Measurements from ENCODE around the gene SWSAP1. TPM values are rescaled to one million over a fixed set of nuclear protein-coding genes. Genes with fewer than 3 reads are reported as not detected.

Gene SWSAP1
- total RNA-seq, 1 experiment from 2014 or later: 2.5 TPM

- RAD21 ChIA-PET (ENCODE audit: low non-redundant PET in 1 of 2, low total read pairs in 2 of 2, uncharacterized antibody in 2 of 2, unreplicated experiment in 2 of 2): no interaction called here
- H3K27me3 ChIP-seq (ENCODE audit: insufficient read depth, low read length): no peaks in the 10 kb centered on the region
- no peak overlapping the region for H2AFZ ChIP-seq (ENCODE audit: low read depth, low read length, poor library complexity, severe bottlenecking)
- no peak overlapping the region for H3K9ac ChIP-seq (ENCODE audit: low read length)
- no peak overlapping the region for H3K4me2 ChIP-seq (ENCODE audit: low read length)
- BruUV-seq (replicated peaks): no TSS peak
- no peak overlapping the region for H3K27ac ChIP-seq (ENCODE audit: low read depth, low read length)
- H3K36me3 ChIP-seq (ENCODE audit: control insufficient read depth in 1 of 2, insufficient read depth in 2 of 2, low read length in 2 of 2): no peaks in the 10 kb centered on the region; a peak in 1 of 4 replicates
- ATAC-seq (no peak), DNase-seq (ENCODE audit: low read depth, low spot score) (no peak)
- H4K20me1 ChIP-seq (ENCODE audit: insufficient read depth): no peaks in the 10 kb centered on the region
- H3K9me2 ChIP-seq (ENCODE audit: insufficient read depth): no peaks in the 10 kb centered on the region
- peaks cover 5 to 26% of the 10 kb centered on the region in 2 experiments; a peak in 3 of 4 replicates for H3K4me1 ChIP-seq (ENCODE audit: control insufficient read depth in 1 of 2, insufficient read depth in 2 of 2, low read length in 2 of 2)
- POLR2A ChIA-PET: no interaction called here
- no peak overlapping the region for H3K4me3 ChIP-seq (replicated peaks in 1 of 2; ENCODE audit: low read depth in 1 of 2, low read length in 2 of 2)
- no peaks in the 10 kb centered on the region for H3K9me3 ChIP-seq (ENCODE audit: control insufficient read depth in 1 of 2, insufficient read depth in 1 of 2, low read depth in 1 of 2, low read length in 2 of 2)
- intact Hi-C loops (cut with micrococcal nuclease): no loop called here
- TF ChIP-seq ZNF274 (IDR thresholded peaks at IDR 0.05; ENCODE audit: low read depth, low read length): no peak
- TF ChIP-seq EZH2phosphoT487 (IDR thresholded peaks at IDR 0.05; ENCODE audit: borderline replicate concordance): no peak
- TF ChIP-seq TCF7L2 (IDR thresholded peaks at IDR 0.05; ENCODE audit: borderline replicate concordance, extremely low read depth, insufficient read depth, insufficient read length): no peak
- no peak for TF ChIP-seq EGR1 (IDR thresholded peaks at IDR 0.05; ENCODE audit: low read depth)
- TF ChIP-seq, protein P1, sequence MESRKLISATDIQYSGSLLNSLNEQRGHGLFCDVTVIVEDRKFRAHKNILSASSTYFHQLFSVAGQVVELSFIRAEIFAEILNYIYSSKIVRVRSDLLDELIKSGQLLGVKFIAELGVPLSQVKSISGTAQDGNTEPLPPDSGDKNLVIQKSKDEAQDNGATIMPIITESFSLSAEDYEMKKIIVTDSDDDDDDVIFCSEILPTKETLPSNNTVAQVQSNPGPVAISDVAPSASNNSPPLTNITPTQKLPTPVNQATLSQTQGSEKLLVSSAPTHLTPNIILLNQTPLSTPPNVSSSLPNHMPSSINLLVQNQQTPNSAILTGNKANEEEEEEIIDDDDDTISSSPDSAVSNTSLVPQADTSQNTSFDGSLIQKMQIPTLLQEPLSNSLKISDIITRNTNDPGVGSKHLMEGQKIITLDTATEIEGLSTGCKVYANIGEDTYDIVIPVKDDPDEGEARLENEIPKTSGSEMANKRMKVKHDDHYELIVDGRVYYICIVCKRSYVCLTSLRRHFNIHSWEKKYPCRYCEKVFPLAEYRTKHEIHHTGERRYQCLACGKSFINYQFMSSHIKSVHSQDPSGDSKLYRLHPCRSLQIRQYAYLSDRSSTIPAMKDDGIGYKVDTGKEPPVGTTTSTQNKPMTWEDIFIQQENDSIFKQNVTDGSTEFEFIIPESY (IDR thresholded peaks at IDR 0.05; ENCODE audit: extremely low read depth, insufficient replicate concordance, low read length): no peak
- CTCF ChIA-PET: no interaction called here
- H3K79me2 ChIP-seq (ENCODE audit: insufficient read depth, low read length): no peaks in the 10 kb centered on the region
These were observed 12.9 kb downstream of the SWSAP1 start for GRCh38 chr19:11387162-11388034.
